Activated CD8-positive, alpha-beta memory T cell treated with anti-CD3 and anti-CD28 coated beads, Interleukin-2, amount 50 U/mL, for 24 hours (primary cell): ENCODE results near the gene GRK5.
A peak's percentile ranks its signal among the peaks of the same experiment; 100 is the strongest.
"Not testable (repeated sequence)": the region's sequence is repeated elsewhere in the genome, so short reads cannot be mapped to it uniquely, and the experiment has no call there.

Source experiments
- DNase-seq: peaks from one replicate; pipeline ENCODE4 v3.0.0-alpha.2; 2020; ENCODE audit errors: extremely low read depth

The GRK5 gene

GRCh38 chr10:119250641-119251314 is 43.4 kb downstream of the GRK5 start:
- no peak for DNase-seq

DNA sequence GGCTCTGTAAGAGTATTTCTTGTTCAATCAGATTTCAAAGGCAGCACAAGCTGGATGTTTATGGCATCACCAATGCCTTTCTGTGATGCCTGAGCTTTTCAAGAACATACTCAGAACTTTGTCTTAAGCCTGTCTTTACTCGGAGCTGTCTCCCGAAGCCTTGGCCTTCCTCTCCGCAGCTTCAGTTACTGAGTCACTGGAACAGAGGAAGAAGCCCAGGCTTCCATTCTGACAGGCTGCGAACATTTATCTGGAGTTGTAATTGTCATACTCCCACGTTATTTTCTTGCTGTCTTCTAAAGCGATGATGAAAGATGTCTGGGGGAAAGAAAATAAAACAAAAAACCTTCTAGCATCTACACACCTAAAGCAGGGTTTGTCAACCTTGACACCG is 43.9 kb downstream of the GRK5 start:
- no peak for DNase-seq

GRCh38 chr10:119252051-119252465 is 44.7 kb downstream of the GRK5 start:
- no peak for DNase-seq

GRCh38 chr10:119252470-119253151 is 45.2 kb downstream of the GRK5 start:
- no peak for DNase-seq

- DNase-seq = peak; percentile 21
These were observed 46.2 kb downstream of the GRK5 start for GRCh38 chr10:119253433-119254174.

GRCh38 chr10:119254335-119254734 is 47.0 kb downstream of the GRK5 start:
- no peak for DNase-seq

- no peak for DNase-seq
These were observed 48.7 kb downstream of the GRK5 start for GRCh38 chr10:119256030-119256429.

- no peak for DNase-seq
These were observed 49.5 kb downstream of the GRK5 start for GRCh38 chr10:119256897-119257296.

- DNase-seq = no peak
These were observed 50.6 kb downstream of the GRK5 start for GRCh38 chr10:119257899-119258419.

GRCh38 chr10:119259345-119259744 is 52.0 kb downstream of the GRK5 start:
- no peak for DNase-seq

- DNase-seq = not testable (repeated sequence)
These were observed 53.6 kb downstream of the GRK5 start for GRCh38 chr10:119261016-119261415.

DNA sequence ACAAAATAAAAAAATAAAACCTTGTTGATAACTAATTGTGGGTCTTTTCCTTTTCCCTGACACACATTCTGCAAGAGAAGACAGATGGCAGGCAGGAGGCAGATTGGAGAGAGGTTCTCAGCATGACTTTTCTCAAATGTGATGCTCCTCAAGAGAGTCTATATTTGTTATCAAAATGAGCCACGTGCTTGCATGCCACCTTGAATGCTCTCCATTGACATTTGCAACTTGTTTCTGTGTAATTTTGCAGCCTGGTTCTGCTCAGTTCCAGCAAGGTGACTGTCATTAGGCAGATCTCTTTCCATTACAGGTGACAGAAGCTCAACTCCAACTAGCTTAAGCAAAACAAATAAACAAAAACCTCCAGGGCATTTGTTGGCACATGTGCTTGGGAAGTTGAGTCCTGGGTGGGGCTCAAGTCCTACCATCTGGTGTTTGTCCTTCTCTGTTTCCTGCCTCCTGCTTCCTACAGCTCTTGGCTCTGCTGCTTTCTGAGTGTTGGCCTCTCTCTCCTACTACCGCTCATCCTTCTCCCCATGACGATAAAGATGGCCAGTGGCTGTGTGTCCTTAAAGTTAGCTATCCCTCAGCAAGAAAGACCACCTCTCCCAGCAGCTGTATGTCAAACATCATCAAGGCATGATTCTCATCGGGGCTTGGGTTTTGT is 56.7 kb downstream of the GRK5 start:
- DNase-seq = no peak

DNA sequence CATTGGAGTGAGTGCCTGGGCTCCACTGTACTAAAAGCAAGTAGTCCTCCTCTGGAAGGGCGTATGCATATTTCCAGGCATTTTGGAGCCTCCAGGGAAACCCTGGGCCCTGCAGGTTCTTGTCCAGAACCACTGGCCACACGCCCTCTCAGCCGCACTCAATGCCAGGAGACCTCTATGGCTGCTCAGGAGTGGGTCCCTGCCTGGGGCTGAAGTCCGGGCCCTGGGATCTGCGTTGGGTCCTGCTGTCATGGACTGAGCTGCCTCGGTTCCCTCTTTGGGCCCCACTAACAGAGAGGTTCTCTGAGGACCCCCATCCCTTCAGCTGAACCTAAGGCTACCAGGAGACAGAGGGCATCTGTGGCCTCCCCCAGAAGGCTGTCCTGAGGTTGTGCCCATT is 58.3 kb downstream of the GRK5 start:
- no peak for DNase-seq

DNA sequence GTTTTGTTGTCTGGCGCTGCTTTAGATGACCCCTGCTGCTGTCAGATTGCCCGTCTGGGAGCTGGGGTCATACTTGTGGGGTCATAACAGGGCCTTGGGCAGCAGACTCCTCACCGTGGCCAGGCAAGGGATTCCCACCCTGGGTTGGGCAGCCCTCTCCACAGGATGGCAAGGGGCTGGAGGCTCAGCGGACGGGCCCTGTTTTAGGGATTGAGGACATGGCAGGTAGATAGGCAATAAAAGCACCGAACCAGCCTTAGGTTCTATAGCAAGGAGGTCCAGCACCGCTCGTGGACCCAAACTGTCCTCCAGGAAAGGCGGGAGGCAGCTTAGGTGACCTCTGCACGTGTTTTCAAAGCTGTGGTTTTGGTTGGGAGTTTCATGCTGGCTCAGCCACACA is 60.0 kb downstream of the GRK5 start:
- no peak for DNase-seq

GRCh38 chr10:119268428-119268827 is 61.1 kb downstream of the GRK5 start:
- DNase-seq = no peak

GRCh38 chr10:119268871-119269506 is 61.6 kb downstream of the GRK5 start:
- DNase-seq = peak; percentile 37

DNA sequence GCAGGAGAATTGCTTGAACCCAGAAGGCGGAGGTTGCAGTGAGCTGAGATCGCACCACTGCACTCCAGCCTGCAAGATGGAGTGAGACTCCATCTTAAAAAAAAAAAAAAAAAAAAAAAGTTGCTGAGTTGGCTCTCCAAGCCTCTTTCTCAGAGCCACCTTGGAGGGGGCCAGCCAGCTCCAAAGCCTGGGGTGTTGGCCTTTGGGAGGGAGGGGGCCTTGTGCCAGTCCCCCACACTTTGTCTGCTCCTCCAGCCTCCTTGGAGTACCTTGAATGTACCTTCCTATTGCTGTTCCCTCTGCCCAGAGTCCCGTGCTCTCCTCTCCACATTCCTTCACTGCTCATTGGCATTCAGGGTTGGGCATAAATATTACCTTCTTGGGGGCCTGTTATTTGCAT is 62.4 kb downstream of the GRK5 start:
- no peak for DNase-seq

- DNase-seq = no peak
These were observed 63.5 kb downstream of the GRK5 start for GRCh38 chr10:119270762-119271366.

DNA sequence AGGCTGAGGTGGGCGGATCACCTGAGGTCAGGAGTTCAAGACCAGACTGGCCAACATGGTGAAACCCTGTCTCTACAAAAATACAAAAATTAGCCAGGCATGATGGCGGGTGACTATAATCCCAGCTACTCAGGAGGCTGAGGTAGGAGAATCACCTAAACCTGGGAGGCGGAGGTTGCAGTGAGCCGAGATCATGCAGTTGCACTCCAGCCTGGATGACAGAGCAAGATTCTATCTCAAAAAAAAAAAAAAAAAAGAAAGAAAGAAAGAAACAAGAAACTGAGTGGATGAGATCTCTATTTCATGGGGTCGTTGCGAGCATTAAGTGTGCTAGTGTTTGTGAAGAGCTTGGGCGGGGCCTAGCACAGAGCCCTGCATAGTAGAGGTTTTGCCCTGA is 65.0 kb downstream of the GRK5 start:
- not testable (repeated sequence) for DNase-seq

DNA sequence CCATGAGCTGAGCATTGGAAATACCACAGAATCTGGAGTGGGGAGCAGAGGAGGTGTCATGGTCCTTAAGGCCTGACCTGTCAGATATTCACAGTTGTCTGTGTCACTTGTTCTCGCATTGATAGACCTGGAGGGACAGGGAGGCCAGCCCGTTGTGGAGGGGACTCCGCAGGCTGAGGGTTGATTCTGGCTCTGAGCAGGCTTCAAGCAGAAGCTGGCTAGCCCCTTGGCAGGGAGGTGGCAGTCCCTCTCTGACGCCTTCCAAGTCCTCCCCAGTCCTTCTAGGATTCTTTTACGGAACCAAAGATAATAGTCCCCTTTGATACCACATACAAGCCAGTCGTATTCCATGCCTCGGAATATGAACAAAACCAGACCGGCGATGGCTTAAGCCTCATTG is 65.4 kb downstream of the GRK5 start:
- no peak for DNase-seq

DNA sequence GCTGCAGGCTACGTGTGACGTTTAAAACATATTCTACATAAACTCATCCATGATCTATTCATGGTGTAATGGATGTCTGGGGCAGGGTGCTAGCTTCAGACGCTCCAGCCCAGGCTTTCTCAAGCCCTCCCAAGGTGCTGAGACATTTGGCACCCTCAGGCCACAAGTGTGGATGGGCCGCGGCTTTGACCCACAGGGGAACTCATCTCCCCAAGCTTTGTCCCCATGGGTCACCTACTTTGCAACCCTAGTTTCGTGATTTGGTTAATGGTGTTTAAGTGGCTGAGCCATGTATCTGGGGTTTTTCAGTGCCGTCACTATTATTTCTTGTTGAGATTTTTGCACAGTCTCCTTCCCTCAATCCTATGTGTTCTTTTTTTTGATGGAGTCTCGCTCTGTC is 66.0 kb downstream of the GRK5 start:
- no peak for DNase-seq
